ENCODE data around the gene KCTD15. TPM values are rescaled to one million over a fixed set of nuclear protein-coding genes. Genes with fewer than 3 reads are reported as not detected.
A peak's percentile ranks its signal among the peaks of the same experiment; 100 is the strongest.
"Not testable (repeated sequence)": the region's sequence is repeated elsewhere in the genome, so short reads cannot be mapped to it uniquely, and the experiment has no call there.

Gene KCTD15
- total RNA-seq, 1 experiment from 2014 or later, result 9.9 TPM

DNA sequence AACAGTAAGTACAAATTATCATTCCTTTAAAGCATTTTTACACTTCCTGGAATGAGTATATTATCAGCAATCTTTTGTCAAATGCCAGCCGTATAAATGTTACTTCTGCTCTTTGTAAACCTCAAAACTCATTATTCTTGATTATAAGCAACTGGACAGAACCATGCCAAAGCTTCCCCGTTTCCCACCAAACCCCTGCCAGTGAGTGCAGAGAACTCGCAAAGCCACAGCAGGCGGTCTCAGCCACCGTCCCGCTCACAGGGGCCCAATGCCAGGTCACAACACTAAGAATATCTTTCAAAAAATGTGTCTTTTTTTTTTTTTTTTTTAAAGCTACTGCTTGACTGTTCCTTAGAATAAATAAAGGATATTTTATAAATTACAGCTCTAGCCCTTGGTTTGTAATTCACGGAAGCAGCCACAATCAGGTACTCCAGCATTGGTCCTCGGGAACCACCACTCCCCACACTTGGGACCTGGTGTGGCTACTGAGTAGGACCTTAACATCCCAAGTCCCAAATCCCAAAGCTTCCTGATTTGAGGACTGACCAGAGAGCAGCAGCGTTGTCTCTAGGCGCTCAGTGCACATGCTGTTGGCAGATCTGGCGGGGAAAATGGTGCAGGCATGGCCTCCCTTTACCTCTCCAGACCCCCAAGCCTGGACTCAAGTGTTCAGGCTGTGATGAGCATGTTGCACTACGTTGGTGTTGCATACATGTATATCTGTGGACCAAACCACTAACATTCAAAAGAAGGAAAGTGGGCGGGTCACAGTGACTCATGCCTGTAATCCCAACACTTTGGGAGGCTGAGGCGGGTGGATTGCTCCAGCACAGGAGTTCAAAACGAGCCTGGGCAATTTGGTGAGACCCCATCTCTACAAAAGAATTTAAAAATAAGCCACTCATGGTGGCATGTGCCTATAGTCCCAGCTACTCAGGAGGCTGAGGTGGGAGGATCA lies 19.0 kb downstream of the KCTD15 start:
- Histone ChIP-seq H3K36me3 (ENCODE audit: insufficient read depth, low read length, poor library complexity, severe bottlenecking) (no peaks in the 10 kb centered on the region), H3K4me3 (ENCODE audit: low read depth, low read length, poor library complexity, severe bottlenecking) (no peak overlapping the region), H3K27ac (ENCODE audit: low read depth, low read length, poor library complexity, severe bottlenecking) (no peak overlapping the region), H3K27me3 (replicated peaks; ENCODE audit: insufficient read depth, low read depth, low read length, poor library complexity) (no peaks in the 10 kb centered on the region), H3K4me1 (ENCODE audit: insufficient read depth, low read length, poor library complexity, severe bottlenecking) (peaks cover 5% of the 10 kb centered on the region), H3K9me3 (ENCODE audit: low read depth, low read length, poor library complexity, severe bottlenecking) (no peaks in the 10 kb centered on the region)
- TF ChIP-seq EZH2 (IDR thresholded peaks at IDR 0.05; ENCODE audit: borderline replicate concordance, low read depth, low read length, poor library complexity, severe bottlenecking) (no peak), CTCF (conservative IDR thresholded peaks at IDR 0.05; ENCODE audit: low read depth, low read length) (no peak)
- peak; percentile 17 for DNase-seq (ENCODE audit: low spot score)
- ChIA-PET POLR2A (ENCODE audit: low non-redundant PET) (interaction anchor here (0.6 kb wide), 1 partner anchor 442 kb away, joined by 4 read pairs; no protein-coding TSS in a partner anchor), CTCF (interaction anchor here (0.6 kb wide), 1 partner anchor 226 kb away, joined by 3 read pairs; no protein-coding TSS in a partner anchor)
- intact Hi-C loops (cut with micrococcal nuclease; ENCODE audit: unreplicated experiment), result no loop called here
- no TSS peak for BruUV-seq (replicated peaks)

GRCh38 chr19:33818411-33818810 lies 21.7 kb downstream of the KCTD15 start:
- Histone ChIP-seq H3K9me3 (ENCODE audit: low read depth, low read length, poor library complexity, severe bottlenecking) (no peaks in the 10 kb centered on the region), H3K36me3 (ENCODE audit: insufficient read depth, low read length, poor library complexity, severe bottlenecking) (no peaks in the 10 kb centered on the region), H3K27me3 (replicated peaks; ENCODE audit: insufficient read depth, low read depth, low read length, poor library complexity) (no peaks in the 10 kb centered on the region), H3K27ac (ENCODE audit: low read depth, low read length, poor library complexity, severe bottlenecking) (no peak overlapping the region), H3K4me1 (ENCODE audit: insufficient read depth, low read length, poor library complexity, severe bottlenecking) (peaks cover 5% of the 10 kb centered on the region), H3K4me3 (ENCODE audit: low read depth, low read length, poor library complexity, severe bottlenecking) (no peak overlapping the region)
- TF ChIP-seq EZH2 (IDR thresholded peaks at IDR 0.05; ENCODE audit: borderline replicate concordance, low read depth, low read length, poor library complexity, severe bottlenecking), result no peak
- TF ChIP-seq CTCF (conservative IDR thresholded peaks at IDR 0.05; ENCODE audit: low read depth, low read length), result no peak
- no TSS peak for BruUV-seq (replicated peaks)
- ChIA-PET CTCF (no interaction called here), POLR2A (ENCODE audit: low non-redundant PET) (interaction anchor here (0.7 kb wide), 1 partner anchor 736 kb away, joined by 3 read pairs; no protein-coding TSS in a partner anchor)
- DNase-seq (ENCODE audit: low spot score), result no peak
- intact Hi-C loops (cut with micrococcal nuclease; ENCODE audit: unreplicated experiment), result no loop called here

DNA sequence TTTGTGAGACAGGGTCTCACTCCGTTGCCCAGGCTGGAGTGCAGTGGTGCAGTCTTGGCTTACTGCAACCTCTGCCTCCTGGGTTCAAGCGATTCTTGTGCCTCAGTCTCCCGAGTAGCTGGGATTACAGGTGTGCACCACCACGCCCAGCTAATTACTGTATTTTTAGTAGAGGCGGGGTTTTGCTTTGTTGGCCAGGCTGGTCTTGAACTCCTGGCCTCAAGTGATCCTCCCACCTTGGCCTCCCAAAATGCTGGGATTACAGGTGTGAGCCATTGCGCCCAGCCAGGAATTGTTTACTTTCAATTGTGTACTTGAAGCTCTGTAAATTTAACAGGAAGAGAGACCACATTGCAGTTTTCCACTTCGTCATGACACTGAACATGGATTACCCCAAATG lies 22.4 kb downstream of the KCTD15 start:
- H3K4me3 ChIP-seq (ENCODE audit: low read depth, low read length, poor library complexity, severe bottlenecking); H3K36me3 ChIP-seq (ENCODE audit: insufficient read depth, low read length, poor library complexity, severe bottlenecking); BruUV-seq (replicated peaks); H3K27me3 ChIP-seq (replicated peaks; ENCODE audit: insufficient read depth, low read depth, low read length, poor library complexity); CTCF ChIA-PET; DNase-seq (ENCODE audit: low spot score); H3K4me1 ChIP-seq (ENCODE audit: insufficient read depth, low read length, poor library complexity, severe bottlenecking); intact Hi-C loops (cut with micrococcal nuclease; ENCODE audit: unreplicated experiment); H3K27ac ChIP-seq (ENCODE audit: low read depth, low read length, poor library complexity, severe bottlenecking); H3K9me3 ChIP-seq (ENCODE audit: low read depth, low read length, poor library complexity, severe bottlenecking): not testable (repeated sequence)
- POLR2A ChIA-PET (ENCODE audit: low non-redundant PET), result interaction anchor here (0.7 kb wide), 1 partner anchor 737 kb away, joined by 3 read pairs; no protein-coding TSS in a partner anchor
